Endometrial microvascular endothelial cells (primary cell): ENCODE measurements around the gene NPIPA5. TPM values are rescaled to one million over a fixed set of nuclear protein-coding genes. Genes with fewer than 3 reads are reported as not detected.
"Not testable (repeated sequence)": the region's sequence is repeated elsewhere in the genome, so short reads cannot be mapped to it uniquely, and the experiment has no call there.

ENCODE experiments used
- in situ Hi-C: cut with HindIII; loops from 2 replicates; pipeline ENCODE4 v1.10.0; 2017; ENCODE audit warnings: low sequenced_read_pairs, low pct_unique_long_range_greater_than_20kb; ENCODE audit errors: inconsistent ontology term
- total RNA-seq: library from RNA; depleted of rRNA; stranded (reverse); fragments of >200 nt; gene quantifications from one replicate; pipeline ENCODE4 v1.2.3, GENCODE V29; 2015; ENCODE audit errors: inconsistent ontology term

NPIPA5 gene
- total RNA-seq, 1 donor from 2014 or later: 1.7 TPM

DNA sequence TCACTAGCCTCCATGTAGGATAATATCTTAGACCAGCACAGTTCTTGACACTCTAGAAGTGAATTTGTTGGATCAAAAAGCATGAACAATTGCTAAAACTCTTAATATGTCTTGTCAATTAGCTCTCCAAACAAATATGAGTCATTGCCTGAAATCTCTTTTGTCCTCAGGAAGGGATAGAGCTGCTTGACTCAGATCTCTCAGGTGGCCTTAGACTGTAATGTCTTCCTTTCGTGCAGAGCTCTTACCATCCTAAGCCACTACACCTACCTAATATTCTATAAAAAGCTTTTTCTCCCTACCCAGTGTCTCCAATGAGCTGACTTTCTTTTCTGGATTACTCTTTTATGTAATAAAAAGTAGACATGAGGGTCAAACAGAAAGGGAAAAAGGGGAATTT is 63.5 kb downstream of the NPIPA5 start:
- in situ Hi-C loops: not testable (repeated sequence)

Other genes starting within 250 kb of the NPIPA5 start
- 0.19 TPM for gene MPV17L, start 17.5 kb upstream of the NPIPA5 start, total RNA-seq
- 28.4 TPM for gene BMERB1, start 56.3 kb upstream of the NPIPA5 start, total RNA-seq